ENCODE results near the gene F2RL3.

The F2RL3 gene

GRCh38 chr19:16877581-16877980 lies 11.2 kb upstream of the F2RL3 start:
- no peak for DNase-seq (ENCODE audit: low read depth, low spot score)
- CTCF ChIA-PET: no interaction called here
- TF ChIP-seq CTCF (IDR thresholded peaks at IDR 0.05; ENCODE audit: insufficient read depth, low read length, missing control alignments): no peak
- H3K4me3 ChIP-seq (ENCODE audit: low read depth, low read length): no peak overlapping the region
- POLR2A ChIA-PET: no interaction called here

- ChIA-PET POLR2A (no interaction called here), CTCF (no interaction called here)
- DNase-seq (ENCODE audit: low read depth, low spot score): no peak
- no peak overlapping the region for H3K4me3 ChIP-seq (ENCODE audit: low read depth, low read length)
- TF ChIP-seq CTCF (IDR thresholded peaks at IDR 0.05; ENCODE audit: insufficient read depth, low read length, missing control alignments): no peak
Observed at GRCh38 chr19:16878181-16878965, 10.4 kb upstream of the F2RL3 start.

- CTCF ChIA-PET: no interaction called here
- H3K4me3 ChIP-seq (ENCODE audit: low read depth, low read length): no peak overlapping the region
- no peak for TF ChIP-seq CTCF (IDR thresholded peaks at IDR 0.05; ENCODE audit: insufficient read depth, low read length, missing control alignments)
- DNase-seq (ENCODE audit: low read depth, low spot score): no peak
- POLR2A ChIA-PET: no interaction called here
Observed at GRCh38 chr19:16880884-16881554, 7.8 kb upstream of the F2RL3 start.

- DNase-seq (ENCODE audit: low read depth, low spot score): no peak
- TF ChIP-seq CTCF (IDR thresholded peaks at IDR 0.05; ENCODE audit: insufficient read depth, low read length, missing control alignments): no peak
- H3K4me3 ChIP-seq (ENCODE audit: low read depth, low read length): no peak overlapping the region
- POLR2A ChIA-PET: no interaction called here
- CTCF ChIA-PET: no interaction called here
Observed at GRCh38 chr19:16882146-16882545, 6.7 kb upstream of the F2RL3 start.

GRCh38 chr19:16883522-16883921 lies 5.3 kb upstream of the F2RL3 start:
- ChIA-PET POLR2A (no interaction called here), CTCF (no interaction called here)
- no peak for DNase-seq (ENCODE audit: low read depth, low spot score)

More at GRCh38 chr19:16883522-16883921, 5.3 kb upstream of the F2RL3 start:
- TF ChIP-seq CTCF (IDR thresholded peaks at IDR 0.05; ENCODE audit: insufficient read depth, low read length, missing control alignments): no peak
- no peak overlapping the region for H3K4me3 ChIP-seq (ENCODE audit: low read depth, low read length)
